GM12878 (cell line): ENCODE results near the gene MGARP. TPM values are rescaled to one million over a fixed set of nuclear protein-coding genes. Genes with fewer than 3 reads are reported as not detected.
A peak's percentile ranks its signal among the peaks of the same experiment; 100 is the strongest.

Source experiments
- ATAC-seq: fragments of 200-7000 bp; cut with Tn5 transposase; 3 replicates; pipeline ENCODE4 v1.9.1; 2020; ENCODE audit warnings: mild to moderate bottlenecking, moderate library complexity
- BruUV-seq: library from RNA; stranded (reverse); fragments of 400-500 nt; replicated peaks from 2 replicates; lab custom pipeline; 2021; lab: Mats Ljungman, UMichigan
- CTCF ChIA-PET: fragments of 300-600 bp; sonication (Branson Sonifier 250); formaldehyde crosslinking; extraction: SDS; loops from one replicate; lab custom pipeline; 2021; ENCODE audit warnings: inconsistent platforms; lab: Yijun Ruan, JAX
- POLR2A ChIA-PET: fragments of 350-600 bp; formaldehyde crosslinking; extraction: SDS; loops from one replicate; lab custom pipeline; 2021; ENCODE audit warnings: inconsistent platforms; lab: Charles Lee
- RAD21 ChIA-PET: fragments of 300-600 bp; sonication (Branson Sonifier 250); formaldehyde crosslinking; loops from one replicate; lab custom pipeline; 2023; ENCODE audit warnings: antibody characterized with exemption; ENCODE audit not compliant: unreplicated experiment; lab: Charles Lee
- SMC1A ChIA-PET: fragments of 300-600 bp; sonication (Branson Sonifier 250); formaldehyde crosslinking; loops from one replicate; lab custom pipeline; 2023; ENCODE audit not compliant: unreplicated experiment, uncharacterized antibody; lab: Charles Lee
- DNase-seq: peaks from one replicate; pipeline ENCODE4 v3.0.0-alpha.2; 2011; ENCODE audit warnings: low read depth, low spot score
- FAIRE-seq: peaks from 3 replicates; lab custom pipeline; 2011; peaks lifted over from hg19 to GRCh38; lab: Jason Lieb, UNC
- H2AFZ ChIP-seq: 2 replicates; pipeline ENCODE4 v1.6.0; 2011; ENCODE audit warnings: low read depth, low read length, control low read depth; ENCODE audit not compliant: control insufficient read depth
- H3K27ac ChIP-seq: 2 replicates; pipeline ENCODE4 v1.5.1; 2011; ENCODE audit warnings: control low read depth; ENCODE audit not compliant: control insufficient read depth, insufficient read depth
- H3K27me3 ChIP-seq, 2 experiments: replicated peaks in 1 of 2; 2 replicates each; pipeline versions ENCODE4 v1.6.0 to v1.6.1; 2011; ENCODE audit warnings: low read length in 1 of 2; ENCODE audit not compliant: control insufficient read depth in 2 of 2, insufficient read depth in 2 of 2
- H3K36me3 ChIP-seq, 2 experiments: 2 replicates each; pipeline ENCODE4 v1.5.1; 2011; ENCODE audit warnings: low read length in 1 of 2; ENCODE audit not compliant: control insufficient read depth in 2 of 2, insufficient read depth in 2 of 2
- H3K4me1 ChIP-seq: 2 replicates; pipeline ENCODE4 v1.6.1; 2011; ENCODE audit warnings: mild to moderate bottlenecking, low read length, moderate library complexity, mixed read lengths; ENCODE audit not compliant: control insufficient read depth, insufficient read depth
- H3K4me2 ChIP-seq: 2 replicates; pipeline ENCODE4 v1.6.0; 2011; ENCODE audit warnings: control low read depth; ENCODE audit not compliant: control insufficient read depth, insufficient read depth
- H3K4me3 ChIP-seq: fragments of 200-600 bp; sonication (generic); 2 replicates; pipeline ENCODE4 v1.5.1; 2016
- H3K79me2 ChIP-seq: 2 replicates; pipeline ENCODE4 v1.6.0; 2011; ENCODE audit warnings: low read length; ENCODE audit not compliant: control insufficient read depth, insufficient read depth
- H3K9ac ChIP-seq: 2 replicates; pipeline ENCODE4 v1.8.0; 2011; ENCODE audit warnings: low read length, control low read depth, mixed read lengths; ENCODE audit not compliant: control insufficient read depth, insufficient read depth
- H3K9me3 ChIP-seq: replicated peaks from 3 replicates; pipeline ENCODE4 v1.5.1; 2011; ENCODE audit warnings: mild to moderate bottlenecking, low read length; ENCODE audit not compliant: control insufficient read depth, insufficient read depth
- H4K20me1 ChIP-seq: 2 replicates; pipeline ENCODE4 v1.6.0; 2011; ENCODE audit not compliant: control insufficient read depth, insufficient read depth
- BHLHE40 ChIP-seq, 2 experiments: fragments of 450-650 bp in 1 of 2; IDR thresholded peaks; 2 replicates each; pipeline ENCODE4 v1.6.1; 2011 to 2017; ENCODE audit warnings: low read depth in 2 of 2, borderline replicate concordance in 1 of 2, improper control_type of control experiment in 1 of 2, low read length in 1 of 2, mild to moderate bottlenecking in 1 of 2
- CHD2 ChIP-seq: IDR thresholded peaks from 2 replicates; pipeline ENCODE4 v1.6.1; 2011; ENCODE audit warnings: low read depth, low read length, improper control_type of control experiment, borderline replicate concordance
- IRF4 ChIP-seq: IDR thresholded peaks from 2 replicates; pipeline ENCODE4 v1.6.1; 2011; ENCODE audit warnings: low read depth, low read length
- MLLT1 ChIP-seq: fragments of 450-650 bp; IDR thresholded peaks from 2 replicates; pipeline ENCODE4 v1.6.1; 2016; ENCODE audit warnings: mild to moderate bottlenecking
- MYC ChIP-seq: IDR thresholded peaks from 2 replicates; pipeline ENCODE4 v1.6.1; 2011; ENCODE audit warnings: mild to moderate bottlenecking, low read length, moderate library complexity, inconsistent platforms; ENCODE audit not compliant: insufficient read depth, insufficient replicate concordance, insufficient read length, severe bottlenecking
- RBBP5 ChIP-seq: fragments of 200-600 bp; sonication (generic); conservative IDR thresholded peaks from 2 replicates; pipeline ENCODE4 v1.6.1; 2016
- RFX5 ChIP-seq: IDR thresholded peaks from 2 replicates; pipeline ENCODE4 v1.6.1; 2011; ENCODE audit warnings: low read depth, low read length, improper control_type of control experiment
- WGBS: methylation state at CpG from one replicate; pipeline ENCODE4 v1.1.6; 2016; ENCODE audit warnings: low lambda C conversion rate; ENCODE audit not compliant: insufficient replicate concordance, insufficient coverage; ENCODE audit errors: missing lambda C conversion rate; 5-methylcytosine and 5-hydroxymethylcytosine counted together
- in situ Hi-C: fragments of 300-500 bp; cut with MboI; formaldehyde crosslinking; loops from 9 replicates; pipeline ENCODE4 v1.14.3; 2018; ENCODE audit warnings: mixed read lengths
- intact Hi-C: fragments of 100-400 bp; cut with micrococcal nuclease; formaldehyde crosslinking; loops from one replicate; pipeline ENCODE4 v1.14.2; 2022; ENCODE audit not compliant: unreplicated experiment
- polyA plus RNA-seq, 11 experiments: library from polyadenylated mRNA; depleted of rRNA in 4 of 11; unstranded in 6 of 11; stranded (reverse) in 5 of 11; fragments of >200 nt; fragmentation: Nextera tagmentation in 4 of 11; fragmentation: Illumina TruSeq in 1 of 11; extraction: Ambion mirVana in 4 of 11; extraction: Trizol in 1 of 11; gene quantifications; 1 replicate in 1 of 11; 2 replicates in 10 of 11; pipeline versions ENCODE4 v1.2.1 to v1.2.3, GENCODE V29; 2011 to 2016; ENCODE audit warnings: inconsistent platforms in 2 of 11, missing spikeins in 2 of 11, low read depth in 1 of 11
- total RNA-seq, 4 experiments: library from RNA; depleted of rRNA in 3 of 4; stranded (reverse); fragments of >200 nt in 3 of 4; fragmentation: Illumina TruSeq in 1 of 4; extraction: Trizol in 1 of 4; gene quantifications; 2 replicates each; pipeline versions ENCODE4 v1.2.1 to v1.2.3, GENCODE V29; 2013 to 2021
- TF ChIP-seq, protein P1 (sequence below): fragments of 450-650 bp; IDR thresholded peaks from 2 replicates; pipeline ENCODE4 v1.6.1; 2018; ENCODE audit warnings: mild to moderate bottlenecking, low read depth, moderate library complexity; ENCODE audit not compliant: partially characterized antibody

The MGARP gene
- total and polyA plus RNA-seq, 10 of the 15 experiments (the other 5 are each of a cell fraction or from before 2014, with no cell fraction given): 0.04 to 0.23 (median 0.08) TPM; not detected in 7

- TF ChIP-seq, protein P1, sequence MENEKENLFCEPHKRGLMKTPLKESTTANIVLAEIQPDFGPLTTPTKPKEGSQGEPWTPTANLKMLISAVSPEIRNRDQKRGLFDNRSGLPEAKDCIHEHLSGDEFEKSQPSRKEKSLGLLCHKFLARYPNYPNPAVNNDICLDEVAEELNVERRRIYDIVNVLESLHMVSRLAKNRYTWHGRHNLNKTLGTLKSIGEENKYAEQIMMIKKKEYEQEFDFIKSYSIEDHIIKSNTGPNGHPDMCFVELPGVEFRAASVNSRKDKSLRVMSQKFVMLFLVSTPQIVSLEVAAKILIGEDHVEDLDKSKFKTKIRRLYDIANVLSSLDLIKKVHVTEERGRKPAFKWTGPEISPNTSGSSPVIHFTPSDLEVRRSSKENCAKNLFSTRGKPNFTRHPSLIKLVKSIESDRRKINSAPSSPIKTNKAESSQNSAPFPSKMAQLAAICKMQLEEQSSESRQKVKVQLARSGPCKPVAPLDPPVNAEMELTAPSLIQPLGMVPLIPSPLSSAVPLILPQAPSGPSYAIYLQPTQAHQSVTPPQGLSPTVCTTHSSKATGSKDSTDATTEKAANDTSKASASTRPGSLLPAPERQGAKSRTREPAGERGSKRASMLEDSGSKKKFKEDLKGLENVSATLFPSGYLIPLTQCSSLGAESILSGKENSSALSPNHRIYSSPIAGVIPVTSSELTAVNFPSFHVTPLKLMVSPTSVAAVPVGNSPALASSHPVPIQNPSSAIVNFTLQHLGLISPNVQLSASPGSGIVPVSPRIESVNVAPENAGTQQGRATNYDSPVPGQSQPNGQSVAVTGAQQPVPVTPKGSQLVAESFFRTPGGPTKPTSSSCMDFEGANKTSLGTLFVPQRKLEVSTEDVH: no peak
Observed at GRCh38 chr4:139273835-139274234, 6.2 kb downstream of the MGARP start (continued).

DNA sequence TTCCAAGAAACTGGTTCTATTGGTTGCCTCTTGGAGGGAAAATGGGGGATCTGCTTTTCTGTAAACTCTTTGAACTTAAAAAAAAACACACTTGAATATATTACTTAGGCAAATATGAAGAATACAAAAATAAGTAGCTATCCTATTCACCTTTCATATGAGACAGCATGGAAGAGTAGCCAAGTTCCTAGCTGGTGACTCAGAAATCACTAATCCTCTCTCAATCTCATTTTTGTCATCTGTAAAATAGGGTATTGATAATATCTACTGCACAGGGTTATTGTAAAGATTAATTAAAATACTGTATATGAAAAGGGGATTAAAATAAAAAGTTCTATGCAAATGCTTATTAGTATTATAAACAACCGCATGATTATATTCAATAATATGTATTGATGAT, 12.7 kb downstream of the MGARP start:
- Histone ChIP-seq H3K27ac (no peak overlapping the region), H3K9me3 (no peaks in the 10 kb centered on the region), H3K36me3 (no peaks in the 10 kb centered on the region), H3K4me3 (no peak overlapping the region), H2AFZ (no peak overlapping the region), H4K20me1 (no peaks in the 10 kb centered on the region), H3K27me3 (no peaks in the 10 kb centered on the region), H3K4me1 (peaks cover 19% of the 10 kb centered on the region), H3K79me2 (no peaks in the 10 kb centered on the region), H3K9ac (no peak overlapping the region), H3K4me2 (peak overlapping the region; percentile 68)
- intact Hi-C loops: loop anchor here (2.0 to 5.0 kb wide), 2 partner anchors 28 to 40 kb away; no protein-coding TSS in a partner anchor
- ChIA-PET POLR2A (interaction anchor here (0.6 kb wide), 2 partner anchors 36 to 58 kb away, joined by 4 to 6 read pairs; no protein-coding TSS in a partner anchor), CTCF (interaction anchor here (1.4 to 3.1 kb wide), 5 partner anchors 29 to 237 kb away, joined by 3 to 16 read pairs (median 4); partner anchors contain the start of gene NAA15), RAD21 (interaction anchor here (4.4 kb wide), 1 partner anchor 29 kb away, joined by 22 read pairs; no protein-coding TSS in a partner anchor), SMC1A (interaction anchor here (0.7 to 1.9 kb wide), 4 partner anchors 11 to 87 kb away, joined by 3 to 5 read pairs (median 4); no protein-coding TSS in a partner anchor)
- DNase-seq: no peak
- no peak for FAIRE-seq
- no peak for ATAC-seq
- WGBS: 43% methylated on average over 1 of the region's 1 CpG
- in situ Hi-C loops: no loop called here
- TF ChIP-seq IRF4: no peak
- TF ChIP-seq RFX5: no peak
- no peak for TF ChIP-seq BHLHE40 (IDR thresholded peaks at IDR 0.05; ENCODE audit: borderline replicate concordance in 1 of 2, low read depth in 2 of 2, low read length in 1 of 2)
- no peak for TF ChIP-seq RBBP5
- no peak for TF ChIP-seq CHD2
- TF ChIP-seq MLLT1: no peak
- TF ChIP-seq MYC: no peak
- no TSS peak for BruUV-seq
